HuH-7.5 (cell line): ENCODE results near the gene ABHD17B.

ENCODE experiments used
- DNase-seq: peaks from one replicate; pipeline ENCODE4 v3.0.0; 2011; ENCODE audit warnings: low spot score

ABHD17B gene

GRCh38 chr9:71819115-71819739 lies 91.8 kb downstream of the ABHD17B start:
- no peak for DNase-seq

GRCh38 chr9:71816916-71817451 lies 94.0 kb downstream of the ABHD17B start:
- DNase-seq = no peak
